ENCODE results near the gene PSMD11. TPM values are rescaled to one million over a fixed set of nuclear protein-coding genes. Genes with fewer than 3 reads are reported as not detected.
"Not testable (repeated sequence)": the region's sequence is repeated elsewhere in the genome, so short reads cannot be mapped to it uniquely, and the experiment has no call there.

The PSMD11 gene
- total RNA-seq, 1 experiment from 2014 or later = 172 TPM

DNA sequence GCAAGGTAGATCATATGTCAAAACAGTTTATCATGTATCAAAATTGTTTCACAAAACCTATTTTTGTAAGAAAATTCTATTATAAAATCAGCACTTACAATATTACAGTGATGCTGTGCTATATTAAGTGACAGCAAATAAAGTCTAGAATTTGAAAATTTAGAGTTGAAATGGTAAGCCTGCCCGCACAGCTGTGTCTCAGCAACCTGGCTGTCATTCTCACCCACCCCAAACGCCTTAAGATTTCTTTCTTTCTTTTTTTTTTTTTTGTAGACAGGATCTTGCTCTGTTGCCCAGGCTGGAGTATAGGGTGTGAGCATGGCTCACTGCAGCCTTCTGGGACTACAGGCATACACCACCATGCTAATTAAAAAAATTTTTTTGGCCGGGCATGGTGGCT is 69.3 kb downstream of the PSMD11 start:
- DNase-seq (ENCODE audit: low spot score) = no peak

DNA sequence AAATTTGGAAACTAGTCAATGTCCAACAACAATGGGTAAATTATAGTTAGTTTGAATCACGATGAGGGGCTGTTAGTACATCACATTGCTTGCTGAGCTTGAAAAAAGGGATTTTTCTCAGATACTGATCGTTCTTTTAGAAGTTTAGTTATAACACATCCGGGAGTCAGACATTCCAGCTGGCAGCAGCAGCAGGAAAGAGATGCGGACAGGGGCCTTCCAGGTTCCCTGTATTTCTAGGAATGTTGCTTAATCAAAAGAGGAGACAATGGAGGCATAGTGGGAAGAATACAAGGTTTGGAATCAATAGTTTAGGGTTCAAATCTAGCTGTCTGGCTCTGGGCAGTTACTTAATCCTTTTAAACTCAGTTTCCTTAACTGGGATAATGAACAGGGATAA is 70.3 kb downstream of the PSMD11 start:
- no peak for DNase-seq (ENCODE audit: low spot score)

DNA sequence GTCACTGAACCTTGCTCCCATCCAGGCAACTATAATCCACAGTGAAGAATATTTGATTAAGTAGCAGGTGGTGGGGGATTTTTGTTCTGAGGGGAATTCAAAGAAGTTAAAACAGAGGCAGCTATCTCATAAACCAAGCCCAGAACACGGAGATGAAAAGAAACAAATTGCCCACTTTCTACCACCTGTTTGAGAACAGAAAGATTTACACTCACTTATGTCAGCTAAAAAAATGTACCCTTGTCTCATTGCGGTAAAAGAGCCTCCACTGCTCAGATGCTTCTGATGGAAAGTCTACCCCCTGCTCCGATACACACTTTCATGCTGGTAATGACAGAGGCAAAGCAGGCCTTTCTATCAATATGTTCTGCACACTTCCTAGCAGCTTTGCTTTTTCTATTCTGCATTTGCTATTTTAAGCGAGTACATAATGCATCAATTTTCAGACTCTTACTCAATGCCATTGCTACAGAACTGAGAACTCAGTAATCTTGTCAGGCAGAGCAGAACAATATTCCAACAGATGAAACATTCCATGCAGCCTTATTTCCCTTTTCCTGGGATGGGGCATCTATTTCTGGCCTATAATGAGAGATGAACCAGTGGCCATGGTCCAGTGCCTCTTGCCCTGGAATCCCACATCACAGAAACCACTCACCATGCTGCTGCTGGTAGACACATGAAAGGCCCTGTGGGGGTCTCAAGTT is 71.5 kb downstream of the PSMD11 start:
- DNase-seq (ENCODE audit: low spot score) = no peak

DNA sequence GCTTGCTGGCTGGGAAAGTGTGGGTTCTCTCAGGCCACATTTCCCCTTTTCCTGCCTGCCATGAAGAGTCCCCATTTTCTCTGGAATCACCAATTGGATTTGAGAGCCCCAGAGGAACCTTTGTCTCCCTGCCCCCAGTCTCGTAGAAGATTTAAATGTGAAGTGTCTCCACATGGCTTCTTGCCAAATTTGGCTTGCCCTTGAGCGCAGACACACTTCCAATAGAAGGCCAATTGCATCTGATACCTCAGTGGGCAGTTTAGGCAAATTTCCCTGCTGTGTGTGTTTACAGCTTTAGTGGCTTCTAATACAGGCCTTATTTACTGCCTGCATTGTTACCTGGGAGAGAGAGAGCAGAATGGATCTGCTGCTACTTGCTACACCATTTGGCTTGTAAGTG is 72.1 kb downstream of the PSMD11 start:
- DNase-seq (ENCODE audit: low spot score) = no peak

DNA sequence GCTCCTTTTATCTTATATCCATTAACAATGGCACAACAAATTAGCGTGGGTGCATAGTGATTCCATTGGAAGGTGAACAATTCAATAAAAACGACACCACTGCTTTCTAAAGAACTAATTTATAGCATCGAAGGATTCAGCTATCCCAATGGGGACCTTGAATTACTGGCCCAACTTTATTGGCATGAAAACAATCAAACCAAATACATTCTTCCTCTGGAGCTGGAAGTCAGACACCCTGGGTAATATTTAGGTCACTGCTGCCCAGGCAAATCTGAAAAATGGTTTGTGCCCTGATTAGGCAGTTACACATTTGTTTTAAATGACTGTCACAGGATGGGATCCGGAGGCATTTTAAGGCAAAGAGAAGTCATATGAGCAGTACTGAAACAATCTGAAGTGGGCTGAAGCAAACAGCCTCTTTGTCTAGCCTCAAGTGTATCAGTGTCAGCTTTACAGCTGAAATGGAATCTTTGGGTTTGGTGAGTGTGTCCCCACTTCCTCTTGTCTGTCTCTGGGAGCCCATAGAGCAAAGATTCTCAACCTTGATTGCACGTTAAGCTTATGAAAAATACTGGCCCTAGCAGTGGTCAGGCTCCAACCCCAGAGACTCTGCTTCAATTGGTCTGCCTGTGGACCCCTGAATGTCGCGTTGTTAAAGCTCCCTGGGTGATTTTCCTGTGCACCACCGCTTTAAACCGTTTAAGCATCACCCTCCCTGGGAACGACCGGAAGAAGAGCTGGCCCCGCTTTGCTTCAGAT is 72.8 kb downstream of the PSMD11 start:
- DNase-seq (ENCODE audit: low spot score) = no peak

DNA sequence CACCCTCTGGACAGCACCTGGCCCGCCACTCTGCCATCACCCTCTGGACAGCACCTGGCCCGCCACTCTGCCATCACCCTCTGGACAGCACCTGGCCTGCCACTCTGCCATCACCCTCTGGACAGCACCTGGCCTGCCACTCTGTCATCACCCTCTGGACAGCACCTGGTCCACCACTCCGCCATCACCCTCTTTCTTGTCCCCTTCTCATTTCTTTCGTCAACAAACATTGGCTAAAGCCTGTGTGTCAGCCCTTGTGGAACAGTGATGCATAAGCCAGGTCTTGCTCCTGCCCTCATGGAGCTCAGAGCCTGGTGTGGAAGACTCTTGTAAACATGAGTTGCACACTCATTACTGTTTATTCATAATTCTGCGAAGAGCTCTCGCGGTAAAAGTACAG is 73.7 kb downstream of the PSMD11 start:
- no peak for DNase-seq (ENCODE audit: low spot score)

DNA sequence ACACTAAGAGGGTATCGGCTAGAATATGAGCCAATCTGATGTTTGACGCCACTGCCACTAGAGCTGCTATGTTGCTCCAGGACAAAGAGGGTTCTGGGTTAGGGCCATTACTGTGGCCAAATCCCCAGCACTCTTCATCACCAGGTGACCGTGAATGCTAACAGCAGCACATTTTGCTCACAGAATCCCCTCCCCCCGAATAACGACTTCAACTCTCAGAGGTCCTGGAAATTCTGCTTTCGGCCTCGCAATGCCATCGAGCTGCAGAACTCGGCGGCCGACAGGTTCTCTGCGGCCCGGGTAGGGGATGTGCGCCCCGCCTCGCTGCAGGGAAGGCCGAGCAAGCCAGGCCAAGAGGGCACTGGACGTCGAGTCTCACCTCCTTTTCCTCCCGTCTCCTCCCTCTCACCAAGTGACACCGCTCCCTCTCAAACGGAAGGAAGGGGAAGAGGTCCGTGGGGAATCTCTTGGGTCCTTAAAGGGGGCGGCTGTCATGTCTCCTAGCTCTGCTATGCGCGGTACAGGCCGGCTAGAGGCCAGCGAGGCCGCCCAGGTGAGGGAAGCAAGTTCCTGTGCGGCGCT is 74.4 kb downstream of the PSMD11 start:
- no peak for DNase-seq (ENCODE audit: low spot score)

DNA sequence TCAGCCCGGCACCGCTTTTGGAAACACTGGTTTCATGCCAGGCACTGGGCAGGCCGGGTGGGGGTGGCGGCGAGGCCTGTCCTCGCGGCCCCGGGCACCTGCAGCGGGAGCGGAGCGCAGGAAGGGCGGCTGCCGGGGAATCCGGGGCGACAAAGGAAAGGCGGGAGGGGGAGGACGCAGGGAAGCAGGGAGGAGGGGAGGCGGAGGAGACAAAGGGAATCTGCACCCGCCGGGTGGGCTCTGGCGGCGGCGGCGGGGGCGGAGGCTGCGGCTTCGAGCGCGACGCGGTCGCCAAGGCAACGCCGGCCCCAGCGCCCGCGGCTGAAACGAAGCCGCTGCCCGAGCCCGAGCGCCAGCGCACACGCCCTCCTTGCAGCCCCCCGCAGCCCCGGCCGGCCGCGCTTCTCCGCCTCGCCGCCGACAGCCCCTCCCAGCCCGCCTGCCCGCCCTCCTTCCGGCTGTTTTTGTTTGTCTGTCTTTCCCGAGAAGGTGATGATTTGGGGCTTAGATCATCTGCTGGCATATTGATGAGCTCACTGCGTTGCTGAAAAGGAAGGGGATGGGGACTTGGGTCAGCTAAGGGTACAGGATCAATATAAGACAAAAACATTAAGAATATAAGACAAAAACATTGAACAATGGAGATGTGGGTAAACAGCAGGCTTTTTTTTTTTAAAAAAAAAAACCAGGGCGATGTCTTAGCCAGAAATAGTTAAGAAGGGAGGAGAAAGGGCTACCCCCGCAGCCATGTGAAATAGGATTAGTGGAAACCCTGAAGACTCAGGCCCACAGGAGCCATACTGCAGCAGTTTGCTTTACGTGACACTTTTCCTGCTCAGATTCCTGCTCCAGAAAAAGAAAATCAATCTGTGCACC is 75.2 kb downstream of the PSMD11 start:
- no peak for DNase-seq (ENCODE audit: low spot score)

DNA sequence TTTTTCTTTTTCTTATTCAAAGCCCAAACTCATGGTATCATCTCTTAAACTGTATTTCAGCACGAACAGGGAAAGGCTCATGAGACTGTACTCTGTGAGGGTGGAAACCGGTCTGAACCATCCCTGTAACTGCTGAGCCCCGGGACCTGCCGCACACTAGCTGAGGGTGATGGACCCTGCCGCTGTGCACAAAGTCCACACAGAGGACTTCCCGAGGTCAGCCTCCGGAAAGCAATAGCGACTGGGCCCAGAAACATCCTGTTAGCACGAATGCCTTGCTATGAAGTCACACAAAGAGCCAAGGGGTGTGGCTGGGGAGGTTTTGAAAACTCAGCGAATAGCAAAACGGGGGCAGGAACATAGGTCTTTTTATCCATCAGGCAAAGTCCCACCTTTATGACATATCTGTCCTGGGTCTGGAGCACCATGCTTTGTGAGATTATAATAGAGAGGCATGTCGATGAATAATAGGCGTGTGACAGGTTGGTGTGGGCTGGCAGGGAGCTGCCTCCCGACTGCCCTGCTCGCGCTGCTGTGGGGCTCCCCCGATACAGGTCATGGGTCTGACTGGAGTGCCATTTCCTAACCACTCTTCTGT is 75.9 kb downstream of the PSMD11 start:
- no peak for DNase-seq (ENCODE audit: low spot score)

DNA sequence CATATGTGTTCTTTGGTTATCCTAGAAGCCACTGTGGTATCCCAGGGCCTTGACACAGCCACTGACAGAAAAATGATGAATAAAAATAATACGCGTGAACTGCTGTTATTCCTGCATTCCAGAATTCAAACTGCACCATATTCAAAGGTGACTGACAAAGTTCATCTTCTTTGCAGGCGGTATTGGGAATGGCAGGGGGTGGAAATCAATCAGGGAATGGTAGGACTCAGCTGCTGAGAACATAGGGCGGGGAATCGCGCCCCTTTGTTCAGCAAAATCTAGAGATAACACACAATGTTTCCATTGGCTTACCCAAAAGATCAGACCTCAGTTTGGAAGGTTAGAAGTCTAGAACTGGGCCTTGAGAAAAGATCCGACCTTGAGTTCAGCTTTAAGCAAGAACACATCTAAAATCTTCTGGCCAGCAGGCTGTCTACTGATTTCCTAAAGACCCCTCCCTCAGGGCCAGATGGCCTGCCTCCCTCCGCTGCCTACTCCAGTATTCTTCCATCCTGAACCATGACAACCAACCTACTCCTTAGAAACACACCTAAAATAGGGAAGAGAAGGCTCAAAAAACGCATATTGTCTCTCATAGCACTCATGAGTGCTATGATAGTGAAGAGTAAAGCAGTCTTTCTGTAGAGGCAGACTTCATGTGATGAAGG is 76.6 kb downstream of the PSMD11 start:
- DNase-seq (ENCODE audit: low spot score) = no peak

DNA sequence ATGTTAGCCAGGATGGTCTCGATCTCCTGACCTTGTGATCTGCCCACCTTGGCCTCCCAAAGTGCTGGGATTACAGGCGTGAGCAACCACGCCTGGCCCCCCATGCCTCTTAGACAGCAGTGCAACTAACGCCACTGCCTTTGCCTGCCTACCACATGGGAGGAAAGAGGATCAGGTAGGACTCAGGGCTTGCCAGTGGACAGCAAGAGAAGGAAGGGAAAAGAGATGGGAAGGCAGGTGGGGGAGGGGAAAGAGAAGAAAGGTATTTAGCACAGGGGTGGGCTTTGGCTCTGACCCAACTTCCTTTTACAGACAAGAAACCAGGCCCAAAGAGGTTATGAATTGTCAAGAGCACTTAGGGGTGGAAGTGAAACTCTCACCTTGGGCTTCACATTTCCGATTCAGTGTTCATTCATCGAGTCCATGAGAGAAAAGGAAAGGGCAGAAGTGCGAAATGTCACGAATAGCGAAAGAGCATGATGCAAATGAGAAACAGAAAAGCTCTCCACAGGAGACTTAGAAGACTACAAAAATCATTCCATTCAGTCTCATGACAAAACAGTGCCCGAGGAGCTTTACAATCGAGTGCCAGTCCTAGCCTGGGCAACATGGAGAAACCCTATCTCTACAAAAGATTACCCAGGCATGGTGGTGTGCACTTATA is 78.8 kb downstream of the PSMD11 start:
- no peak for DNase-seq (ENCODE audit: low spot score)

DNA sequence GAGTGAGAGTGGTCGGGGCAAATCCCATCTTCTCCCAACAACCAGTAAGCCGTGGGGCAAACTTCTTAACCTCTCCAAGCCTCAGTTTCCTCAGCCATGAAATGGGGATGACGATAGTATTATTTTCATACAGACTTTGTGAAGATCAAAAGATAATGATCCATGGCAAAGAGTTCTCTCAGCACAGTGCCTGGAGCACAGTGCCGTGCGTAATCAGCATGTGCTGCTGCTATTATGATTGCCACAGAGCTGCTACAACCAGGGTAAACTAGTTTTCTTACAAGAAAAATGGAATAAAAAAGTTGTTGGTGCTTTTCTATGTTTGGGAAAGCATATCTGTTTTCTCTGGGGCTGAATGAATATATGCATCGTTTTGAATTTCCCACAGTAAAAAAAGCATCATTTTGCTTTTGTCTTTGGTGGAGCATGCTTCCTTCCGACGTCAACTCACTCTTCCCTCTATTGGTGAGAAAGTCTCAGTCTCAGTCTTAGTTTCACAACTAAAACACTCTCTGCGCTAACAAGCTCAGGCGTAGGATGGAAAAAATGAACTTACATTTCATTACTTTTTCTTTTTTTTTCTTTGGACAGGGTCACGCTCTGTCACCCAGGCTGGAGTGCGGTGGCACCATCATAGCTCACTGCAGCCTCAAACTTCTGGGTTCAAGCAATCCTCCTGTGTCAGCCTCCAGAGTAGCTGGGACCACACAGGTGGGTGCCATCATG is 79.7 kb downstream of the PSMD11 start:
- no peak for DNase-seq (ENCODE audit: low spot score)

DNA sequence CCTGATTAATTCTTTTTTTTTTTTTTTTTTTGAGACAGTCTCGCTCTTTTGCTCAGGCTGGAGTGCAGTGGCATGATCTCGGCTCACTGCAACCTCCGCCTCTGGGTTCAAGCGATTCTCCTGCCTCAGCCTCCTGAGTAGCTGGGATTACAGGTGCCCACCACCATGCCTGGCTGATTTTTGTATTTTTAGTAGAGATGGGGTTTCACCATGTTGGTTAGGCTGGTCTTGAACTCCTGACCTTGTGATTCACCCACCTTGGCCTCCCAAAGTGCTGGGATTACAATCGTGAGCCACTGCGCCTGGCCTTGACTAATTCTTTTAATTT is 80.2 kb downstream of the PSMD11 start:
- DNase-seq (ENCODE audit: low spot score) = not testable (repeated sequence)

DNA sequence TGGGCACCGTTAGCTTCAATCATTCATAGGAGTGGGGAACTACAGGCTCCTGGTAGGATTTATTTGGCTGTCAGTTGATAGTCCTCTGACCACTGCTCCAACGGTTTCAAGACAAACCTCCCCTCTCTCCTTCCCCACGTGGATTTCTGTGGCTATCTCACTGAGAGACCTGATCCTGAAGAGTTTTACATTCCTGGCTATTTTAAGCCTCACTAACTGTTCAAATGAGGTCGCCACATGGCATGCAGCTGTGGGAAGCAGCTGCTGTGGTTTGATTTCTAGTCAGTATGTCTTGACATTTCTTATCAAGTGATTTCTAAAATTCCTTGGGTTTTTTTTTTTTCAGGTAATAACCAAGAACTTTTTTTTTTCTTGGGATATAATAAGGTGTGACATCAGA is 80.8 kb downstream of the PSMD11 start:
- DNase-seq (ENCODE audit: low spot score) = peak; percentile 27

DNA sequence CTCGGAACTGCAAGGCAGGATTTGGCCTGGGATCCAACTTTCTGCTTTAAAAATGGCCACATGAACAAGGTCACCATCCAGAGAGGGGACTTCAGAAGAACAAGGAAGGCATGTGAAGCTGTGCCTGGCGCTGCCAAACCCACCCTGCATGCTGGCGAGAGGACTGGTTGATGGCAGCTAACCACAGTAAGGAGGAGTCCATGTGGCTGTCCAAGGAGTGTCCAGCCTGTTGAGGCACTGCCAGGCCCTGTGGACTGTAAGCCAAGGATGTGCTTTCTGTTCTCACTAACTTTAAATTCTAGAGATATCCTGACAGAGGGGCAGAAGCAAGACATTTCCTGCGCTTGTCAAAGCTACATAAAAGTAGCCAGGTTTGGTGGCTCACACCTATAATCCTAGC is 82.8 kb downstream of the PSMD11 start:
- no peak for DNase-seq (ENCODE audit: low spot score)

DNA sequence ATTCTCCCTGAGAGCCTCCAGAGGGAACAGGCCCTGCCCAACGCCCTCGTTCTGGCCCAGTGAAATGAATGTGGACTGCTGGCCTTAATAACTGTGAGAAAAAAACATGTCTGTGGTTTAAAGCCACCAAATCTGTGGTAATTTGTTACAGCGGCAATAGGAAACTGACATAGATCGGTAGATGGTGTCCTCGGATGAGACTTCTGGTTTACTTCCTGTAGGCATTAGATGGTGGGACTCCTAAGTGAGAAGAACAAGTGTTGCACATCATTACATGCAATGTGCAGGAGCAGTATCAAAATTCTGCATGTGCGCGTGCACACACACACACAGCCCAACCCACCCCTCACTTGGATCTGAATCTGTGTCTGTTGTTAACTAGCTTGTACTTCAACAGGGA is 84.5 kb downstream of the PSMD11 start:
- no peak for DNase-seq (ENCODE audit: low spot score)

DNA sequence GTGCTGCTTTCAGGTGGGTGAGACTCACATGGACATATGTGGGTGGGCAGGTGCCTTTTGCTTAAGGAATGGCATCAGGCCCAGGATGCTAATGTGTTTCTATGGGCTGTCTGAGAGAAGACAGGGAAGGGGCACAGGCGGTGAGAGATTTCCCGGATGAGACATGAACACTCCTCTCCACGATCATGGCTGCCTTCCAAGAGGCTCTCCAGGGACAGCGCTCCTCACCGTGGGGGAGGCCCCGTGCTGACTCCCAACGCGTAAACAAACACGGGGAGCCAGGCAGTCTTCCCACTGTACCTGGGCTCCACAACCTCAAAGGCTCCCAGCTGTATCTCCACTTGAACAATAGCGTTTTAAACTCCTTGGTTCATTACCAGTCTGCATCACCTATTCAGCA is 85.3 kb downstream of the PSMD11 start:
- DNase-seq (ENCODE audit: low spot score) = no peak
